ENCODE results near the gene YAF2.

The YAF2 gene, protein sequence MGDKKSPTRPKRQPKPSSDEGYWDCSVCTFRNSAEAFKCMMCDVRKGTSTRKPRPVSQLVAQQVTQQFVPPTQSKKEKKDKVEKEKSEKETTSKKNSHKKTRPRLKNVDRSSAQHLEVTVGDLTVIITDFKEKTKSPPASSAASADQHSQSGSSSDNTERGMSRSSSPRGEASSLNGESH

DNA sequence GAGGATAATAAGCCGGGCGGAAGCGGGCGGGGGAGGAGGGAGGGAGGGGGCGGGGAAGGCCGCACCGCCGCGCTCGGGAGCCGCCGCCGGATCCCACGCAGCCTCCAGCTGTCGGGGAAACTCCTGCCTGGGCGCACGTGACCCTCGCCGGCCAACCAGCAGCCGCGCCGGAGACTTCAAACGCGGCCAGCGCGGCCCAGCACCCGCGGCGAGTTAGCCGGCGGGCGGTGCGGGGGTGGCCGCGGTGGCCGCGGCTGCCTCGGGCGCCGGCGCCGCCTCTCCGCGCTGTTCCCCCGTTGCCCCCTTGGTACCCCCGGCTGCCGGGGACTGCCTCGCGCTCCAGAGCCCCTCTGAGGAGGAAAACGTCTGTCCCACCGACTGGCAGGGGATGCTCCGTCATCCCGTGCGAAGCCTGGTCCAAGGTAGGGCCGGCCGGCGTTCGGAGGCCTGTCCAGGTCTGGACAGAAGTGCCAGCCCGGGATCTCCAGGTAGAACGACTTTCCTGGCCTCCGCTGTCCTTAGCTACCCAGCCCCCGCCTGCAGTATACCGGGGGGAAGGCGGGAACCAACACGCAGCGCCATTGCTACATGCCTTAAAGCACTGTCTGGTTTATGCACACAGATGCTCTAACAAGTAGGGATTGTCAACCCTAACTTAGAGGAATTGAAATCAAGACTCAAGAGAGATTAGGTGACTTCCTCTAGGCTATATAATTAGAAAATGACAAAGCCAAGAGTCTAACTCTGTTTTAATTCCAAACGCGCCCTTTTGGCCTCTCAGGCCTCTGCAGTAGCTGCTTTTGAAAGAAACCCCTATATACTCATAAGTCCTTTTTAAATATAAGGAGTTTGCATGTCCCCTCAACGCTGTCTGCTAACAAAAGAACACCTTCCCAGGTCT is at the start of gene YAF2:
YAF2 (minus strand) TSS at position 9 of the 901 bp plus-strand sequence. CDS start 68 bp downstream, outside the sequence.
- DNase-seq: peak; percentile 59

DNA sequence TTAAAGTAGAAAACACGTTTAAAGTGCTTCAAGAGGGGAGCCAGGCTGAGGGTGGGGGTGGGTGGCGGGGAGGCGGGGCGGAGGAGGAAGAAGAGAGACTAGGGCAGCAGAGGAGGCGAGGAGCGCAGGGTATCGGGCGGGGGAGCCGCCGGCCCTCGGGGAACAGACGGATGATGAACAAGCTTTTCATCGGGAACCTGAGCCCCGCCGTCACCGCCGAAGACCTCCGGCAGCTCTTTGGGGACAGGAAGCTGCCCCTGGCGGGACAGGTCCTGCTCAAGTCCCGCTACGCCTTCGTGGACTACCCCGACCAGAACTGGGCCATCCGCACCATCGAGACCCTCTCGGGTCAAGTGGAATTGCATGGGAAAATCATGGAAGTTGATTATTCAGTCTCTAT is 48.7 kb upstream of the YAF2 start:
- no peak for DNase-seq

DNA sequence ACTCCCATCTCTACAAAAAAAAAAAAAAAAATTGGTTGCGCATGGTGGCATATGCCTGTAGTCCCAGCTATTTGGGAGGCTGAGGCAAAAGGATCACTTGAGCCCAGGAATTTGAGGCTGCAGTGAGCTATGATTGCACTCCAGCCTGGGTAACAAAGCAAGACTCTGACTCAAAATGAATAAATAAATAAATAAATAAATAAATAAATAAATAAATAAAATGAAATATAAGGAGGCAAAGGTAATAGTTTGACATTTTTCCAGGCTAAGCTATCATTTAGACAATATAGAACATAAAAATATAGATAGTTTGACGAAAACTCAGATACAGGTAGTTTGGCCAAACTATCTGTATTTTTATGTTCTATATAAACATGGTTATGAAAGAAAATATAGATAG is 47.4 kb upstream of the YAF2 start:
- no peak for DNase-seq

DNA sequence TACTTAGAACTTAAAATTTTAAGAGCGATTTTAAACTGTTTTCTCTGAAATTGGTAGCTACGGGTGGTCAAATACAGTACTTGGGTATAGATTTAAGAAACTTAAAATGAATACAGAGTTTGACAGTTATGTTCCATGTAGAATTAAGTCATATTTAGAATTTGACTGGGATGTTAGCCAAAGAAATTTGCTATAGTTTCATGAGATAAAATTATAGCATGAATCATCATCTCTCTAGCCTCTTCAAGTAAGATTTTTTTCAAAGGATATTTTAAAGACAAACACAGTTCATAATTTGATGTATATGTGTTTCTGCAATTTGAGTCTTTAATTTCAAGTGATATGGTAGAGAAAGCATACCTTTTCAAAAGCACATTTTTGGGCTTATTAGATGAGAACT is 46.8 kb upstream of the YAF2 start:
- DNase-seq: no peak

DNA sequence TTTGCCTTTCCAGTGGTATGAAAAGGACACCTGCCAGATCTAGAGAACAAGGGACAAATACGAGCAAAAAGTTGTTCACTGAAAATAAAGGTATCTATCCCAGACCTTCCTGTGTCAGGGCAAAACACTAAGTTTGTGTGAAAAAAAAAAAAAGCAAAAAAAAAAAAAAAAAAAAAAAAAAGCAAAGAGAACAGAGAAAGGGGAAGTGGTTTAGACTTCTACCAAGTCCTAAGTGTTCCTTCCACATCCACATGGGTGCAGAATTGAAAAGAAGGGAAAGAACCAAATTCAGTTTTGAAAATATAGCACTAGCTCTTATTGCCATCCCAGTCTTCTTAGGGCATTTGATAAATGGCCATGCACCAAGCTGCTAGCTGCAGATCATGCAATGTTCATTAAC is 46.1 kb upstream of the YAF2 start:
- DNase-seq: no peak

DNA sequence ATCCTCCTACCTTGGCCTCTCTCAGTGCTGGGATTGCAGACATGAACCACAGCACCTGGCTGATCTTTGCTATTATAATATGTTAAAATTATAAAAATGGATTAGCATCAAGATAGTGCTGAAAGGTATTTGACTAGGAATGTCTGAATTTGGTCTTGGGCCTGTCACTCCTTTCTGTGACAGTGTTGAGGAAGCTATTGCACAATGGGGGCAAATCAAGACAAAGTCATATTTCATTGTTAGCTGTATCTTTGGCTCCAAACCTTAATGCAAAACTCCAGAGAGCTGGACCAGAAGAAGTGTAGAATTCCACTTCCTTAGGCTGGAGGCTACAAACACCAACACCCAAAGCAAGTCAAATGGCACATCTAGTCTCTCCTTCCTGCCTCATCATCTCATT is 45.7 kb upstream of the YAF2 start:
- DNase-seq: no peak

DNA sequence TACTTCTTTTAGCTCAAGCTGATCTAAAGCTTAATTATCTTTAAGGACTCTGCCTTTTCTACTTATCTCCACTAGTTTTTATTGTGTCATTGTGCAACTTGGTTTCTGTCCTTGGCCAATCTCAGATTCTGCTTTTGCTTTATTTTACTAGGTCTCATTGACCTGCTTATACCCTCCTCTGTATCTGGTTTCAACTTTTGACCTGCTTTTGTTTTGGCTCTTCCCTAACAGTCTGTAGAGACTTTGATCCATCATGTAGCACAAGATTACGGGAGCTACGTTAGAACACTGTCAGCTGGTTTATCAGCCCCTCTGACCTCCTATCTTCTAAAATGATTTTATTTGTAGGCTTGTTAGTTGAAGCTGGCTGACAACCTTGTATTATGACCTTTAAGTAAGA is 44.2 kb upstream of the YAF2 start:
- DNase-seq: no peak

DNA sequence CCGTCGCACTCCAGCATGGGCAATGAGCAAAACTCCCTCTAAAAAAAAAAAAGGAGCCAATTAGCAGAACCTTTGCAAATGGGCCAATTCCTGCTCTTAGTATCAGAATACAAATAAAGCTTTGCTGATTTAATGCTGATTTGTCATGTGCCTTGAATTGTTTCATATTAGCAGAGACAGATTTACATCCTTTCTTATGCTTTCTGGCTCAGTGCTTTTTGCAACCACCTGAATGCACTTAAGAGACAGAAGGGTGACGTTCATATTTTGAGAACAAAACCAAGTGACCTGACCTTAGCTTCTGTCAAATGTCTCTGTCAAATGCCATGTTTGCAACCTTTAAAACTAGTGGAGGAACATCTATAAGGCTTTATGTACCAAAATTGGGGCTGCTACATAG is 43.8 kb upstream of the YAF2 start:
- no peak for DNase-seq

DNA sequence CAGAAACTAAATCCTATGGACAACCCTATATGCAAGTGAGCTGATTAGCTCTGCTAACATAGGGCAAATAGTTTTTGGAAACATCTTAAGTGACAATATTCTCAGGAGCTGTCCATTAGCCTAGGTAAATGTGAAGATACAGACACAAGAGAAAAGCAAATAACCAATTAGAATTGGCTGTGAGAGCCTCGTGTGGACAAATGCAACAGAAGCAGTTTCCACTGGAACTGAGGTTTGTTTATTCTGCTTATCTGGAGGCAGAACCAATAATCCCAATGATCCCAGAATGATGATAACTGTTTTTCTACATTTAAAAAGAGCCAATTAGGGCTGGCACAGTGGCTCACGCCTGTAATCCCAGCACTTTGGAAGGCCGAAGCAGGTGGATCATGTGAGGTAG is 43.2 kb upstream of the YAF2 start:
- no peak for DNase-seq

DNA sequence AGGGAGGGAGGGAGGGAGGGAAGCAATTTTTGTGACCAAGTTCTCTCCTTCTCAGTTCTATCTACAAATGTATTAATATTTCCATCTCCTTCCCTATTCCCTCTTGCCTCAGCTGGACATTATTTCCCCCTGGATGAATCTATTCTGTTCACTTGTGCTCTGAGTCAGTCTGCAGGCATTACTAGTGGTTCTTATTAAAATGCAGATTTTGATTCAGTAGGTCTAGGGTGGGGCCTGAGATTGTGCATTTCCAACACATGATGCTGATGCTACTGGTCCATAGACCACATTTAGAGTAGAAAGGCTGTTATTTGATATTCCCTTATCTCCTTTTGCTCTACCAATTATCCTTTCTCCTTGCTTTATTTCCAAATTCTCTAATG is 40.1 kb upstream of the YAF2 start:
- no peak for DNase-seq

DNA sequence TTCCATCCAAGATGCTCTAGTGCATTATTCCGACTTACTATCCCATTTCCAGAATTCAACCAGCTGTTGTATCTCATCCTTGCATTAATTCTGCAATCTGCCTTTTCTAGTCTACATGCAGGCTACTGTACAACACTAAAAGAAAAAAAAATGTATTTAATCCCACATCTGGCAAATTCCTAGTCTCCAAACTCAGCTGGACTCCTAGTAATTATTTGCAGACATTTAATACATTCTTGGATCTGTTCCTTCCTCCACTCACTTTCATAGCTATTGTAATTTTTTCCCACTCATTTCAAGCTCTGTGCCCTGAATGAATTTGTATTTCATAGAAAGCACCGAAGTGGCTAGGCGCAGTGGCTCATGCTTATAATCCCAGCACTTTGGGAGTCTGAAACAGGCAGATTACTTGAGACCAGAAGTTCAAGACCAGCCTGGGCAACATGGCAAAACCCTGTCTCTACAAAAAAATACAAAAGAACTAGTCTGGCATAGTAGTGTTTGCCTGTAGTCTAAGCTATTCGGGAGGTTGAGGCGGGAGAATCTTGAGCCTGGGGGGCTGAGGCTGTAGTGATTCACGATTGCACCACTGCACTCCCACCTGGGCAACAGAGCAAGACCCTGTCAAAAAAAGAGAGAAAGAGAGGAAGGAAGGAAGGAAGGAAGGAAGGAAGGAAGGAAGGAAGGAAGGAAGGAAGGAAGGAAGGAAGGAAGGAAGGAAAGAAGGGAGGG is 39.5 kb upstream of the YAF2 start:
- DNase-seq: no peak

DNA sequence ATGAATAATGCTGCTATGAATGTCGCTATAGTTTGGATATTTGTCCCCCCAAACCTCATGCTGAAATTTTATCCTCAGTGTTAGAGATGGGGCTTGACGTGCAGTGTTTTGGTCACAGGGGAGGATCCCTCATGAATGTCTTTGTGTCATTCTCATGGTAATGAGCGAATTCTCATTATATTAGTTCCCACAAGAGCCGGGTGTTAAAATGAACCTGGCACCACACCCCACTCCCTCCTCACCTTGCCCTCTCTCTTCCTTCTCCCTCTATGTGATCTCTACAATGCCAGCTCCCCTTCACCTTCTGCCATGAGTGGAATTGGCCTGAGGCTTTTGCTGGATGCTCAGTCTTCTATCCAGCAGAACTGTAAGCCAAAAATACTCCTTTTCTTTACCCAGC is 37.5 kb upstream of the YAF2 start:
- DNase-seq: no peak

DNA sequence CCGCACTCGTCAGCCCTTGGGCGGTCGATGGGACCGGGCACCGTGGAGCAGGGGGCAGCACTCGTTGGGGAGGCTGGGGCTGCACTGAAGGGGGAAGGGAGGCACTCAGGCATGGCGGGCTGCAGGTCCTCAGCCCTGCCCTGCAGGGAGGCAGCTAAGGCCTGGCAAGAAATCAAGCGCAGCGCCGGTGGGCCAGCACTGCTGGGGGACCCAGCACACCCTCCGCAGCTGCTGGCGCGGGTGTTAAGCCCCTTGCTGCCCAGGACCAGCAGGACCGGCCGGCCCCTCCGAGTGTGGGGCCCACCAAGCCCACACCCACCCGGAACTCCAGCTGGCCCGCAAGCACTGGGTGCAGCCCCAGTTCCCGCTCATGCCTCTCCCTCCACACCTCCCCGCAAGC is 35.7 kb upstream of the YAF2 start:
- no peak for DNase-seq

DNA sequence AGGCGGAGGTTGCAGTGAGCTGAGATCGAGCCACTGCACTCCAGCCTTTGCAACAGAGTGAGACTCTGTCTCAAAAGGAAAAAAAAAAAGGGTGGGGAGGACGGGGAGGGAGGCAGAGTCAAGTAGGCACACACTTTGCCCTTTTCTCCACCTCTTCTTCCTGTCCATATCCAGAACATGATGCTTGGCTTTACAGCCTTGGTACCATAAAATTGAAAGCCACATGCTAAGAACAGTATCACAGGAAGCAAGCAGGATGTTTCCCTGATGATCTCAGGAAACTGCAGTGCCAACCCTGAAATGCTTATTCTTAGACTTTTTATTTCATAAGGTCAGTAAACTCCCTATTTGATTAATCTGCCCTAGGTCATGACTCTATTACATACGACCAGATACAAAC is 32.5 kb upstream of the YAF2 start:
- DNase-seq: no peak

DNA sequence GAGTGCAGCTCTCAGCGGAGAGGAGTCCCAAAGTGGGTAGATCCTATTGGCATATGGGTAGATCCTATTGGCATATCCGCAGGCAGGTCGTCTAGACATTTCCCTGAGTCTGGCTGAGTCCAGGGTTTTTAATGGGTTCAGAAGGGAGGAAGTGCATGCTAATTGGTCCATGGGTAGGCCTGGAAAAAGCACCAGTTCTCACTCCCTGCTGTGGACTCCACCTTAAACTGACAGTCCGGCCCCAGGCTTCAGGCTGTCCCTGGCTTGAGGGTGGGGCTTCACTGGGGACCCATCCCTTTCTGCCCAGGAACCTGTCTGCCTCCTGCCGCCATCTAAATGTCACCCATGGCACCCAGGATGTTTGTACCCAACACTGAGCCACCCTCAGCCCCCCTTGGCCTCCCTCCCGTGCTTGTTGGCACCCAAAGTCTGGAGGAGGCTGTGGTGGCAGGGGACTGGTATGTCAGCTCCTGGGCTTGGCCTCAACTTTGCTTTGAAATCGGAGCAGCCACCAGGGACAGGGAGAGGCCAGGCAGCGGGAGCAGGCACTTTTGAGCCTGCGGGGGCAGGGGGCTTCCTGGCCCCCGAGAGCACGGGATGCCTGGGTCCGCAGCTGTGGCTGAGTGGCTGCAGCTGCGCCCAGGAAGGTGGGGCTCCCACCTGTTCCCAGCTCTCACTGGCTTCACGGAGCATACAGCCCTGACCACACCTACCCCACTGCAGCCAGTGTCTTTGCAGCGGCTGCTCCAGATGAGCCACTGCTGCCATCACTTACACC is 29.6 kb upstream of the YAF2 start:
- DNase-seq: no peak

DNA sequence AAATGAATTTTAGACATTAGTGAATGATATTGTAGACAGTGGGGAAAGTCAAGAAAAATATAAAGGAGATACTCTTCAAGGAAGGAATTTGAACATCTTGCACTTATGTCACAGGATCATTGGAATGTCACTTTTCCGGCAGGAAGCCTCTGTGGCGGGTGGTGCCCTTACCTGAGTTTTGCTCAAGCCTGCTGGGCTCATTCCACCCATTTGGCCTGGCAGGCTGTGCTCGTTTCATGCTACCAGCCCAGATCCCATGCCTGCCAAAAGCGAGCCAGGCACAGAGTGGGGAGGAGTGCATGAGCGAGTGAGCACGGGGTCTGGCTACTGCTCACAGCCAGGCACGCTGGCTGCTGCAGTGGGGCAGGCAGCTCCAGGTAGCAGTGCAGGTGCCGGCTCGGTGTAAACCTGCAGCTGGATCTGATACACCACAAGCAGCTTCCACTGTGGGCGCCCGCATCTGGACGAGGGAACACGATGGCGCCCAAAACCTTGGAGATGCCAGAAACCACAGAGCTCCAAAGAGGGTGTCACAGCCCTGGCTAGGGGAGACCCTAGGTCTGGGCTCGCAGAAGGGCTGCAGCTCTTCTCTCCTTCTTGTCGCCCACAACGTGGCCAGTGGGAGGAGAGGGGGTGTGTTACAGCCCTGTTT is 28.7 kb upstream of the YAF2 start:
- no peak for DNase-seq

DNA sequence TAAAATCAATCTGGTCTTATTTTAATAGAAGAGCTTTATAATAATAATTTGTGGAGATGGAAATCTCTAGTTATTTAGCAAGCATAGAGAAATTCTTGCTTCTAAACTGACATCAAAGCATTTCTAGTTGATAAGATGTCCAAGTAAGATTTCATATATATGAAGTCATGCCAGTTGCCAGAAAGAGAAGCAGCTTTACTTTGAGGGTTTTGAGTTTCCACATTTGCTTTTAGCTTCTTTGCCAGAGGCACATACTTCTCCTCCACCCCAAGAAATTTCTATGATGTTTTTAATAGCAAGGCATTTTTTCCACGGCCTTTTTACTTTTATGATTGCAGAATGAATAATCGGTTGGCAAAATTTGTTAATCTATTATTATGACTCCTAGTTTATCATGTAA is 24.2 kb upstream of the YAF2 start:
- no peak for DNase-seq

DNA sequence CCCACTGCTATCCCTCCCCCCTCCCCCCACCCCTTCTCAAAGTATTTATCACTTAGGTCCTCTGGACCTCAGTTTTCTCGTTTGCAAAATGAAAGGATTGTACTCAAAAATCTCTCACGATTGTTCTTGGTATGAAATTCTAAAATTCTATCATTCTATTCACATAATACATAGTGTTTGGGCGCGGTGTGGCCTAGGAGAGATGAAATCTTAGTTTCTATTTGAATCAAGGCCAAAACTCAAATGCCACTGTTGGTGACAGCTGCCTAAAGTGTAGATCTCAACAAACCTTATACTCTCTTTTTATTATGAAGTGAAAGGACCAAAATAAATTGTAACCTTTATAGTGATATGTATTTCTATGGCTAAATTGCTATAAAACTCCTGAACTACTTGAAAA is 23.7 kb upstream of the YAF2 start:
- no peak for DNase-seq

DNA sequence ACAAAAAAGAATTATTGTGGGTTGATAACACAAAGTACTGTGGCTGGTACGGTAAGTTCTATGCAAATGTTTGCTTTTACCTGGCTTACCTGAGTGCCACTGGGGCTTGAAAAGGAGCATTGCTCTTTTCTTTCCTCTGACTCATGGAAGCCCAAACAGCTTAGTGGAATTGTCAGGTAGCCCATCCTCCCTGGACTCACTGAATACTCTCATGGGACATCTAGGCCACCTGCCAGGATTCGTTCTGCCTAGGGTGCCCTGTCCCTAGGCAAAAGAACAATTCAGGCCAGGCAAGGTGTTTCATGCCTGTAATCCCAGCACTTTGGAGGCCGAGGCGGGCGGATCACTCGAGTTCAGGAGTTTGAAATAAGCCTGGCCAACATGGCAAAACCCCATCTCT is 22.5 kb upstream of the YAF2 start:
- peak; percentile 10 for DNase-seq

DNA sequence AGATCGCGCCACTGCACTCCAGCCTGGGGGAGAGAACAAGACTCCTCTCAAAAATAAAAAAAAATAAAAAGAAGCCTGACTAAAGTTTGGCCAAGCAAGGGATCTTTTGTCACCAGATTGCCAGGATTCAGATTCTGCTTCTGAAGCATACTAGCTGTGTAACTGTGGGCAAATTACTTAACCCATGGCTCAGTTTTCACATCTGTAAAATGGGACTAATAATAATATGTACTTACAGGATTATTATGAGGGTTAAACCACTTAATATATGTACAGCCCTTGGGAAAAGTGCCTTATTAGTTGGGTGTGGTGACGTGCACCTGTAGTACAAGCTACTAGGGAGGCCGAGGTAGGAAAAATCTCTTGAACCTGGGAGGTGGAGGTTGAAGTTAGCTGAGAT is 21.7 kb upstream of the YAF2 start:
- DNase-seq: no peak

DNA sequence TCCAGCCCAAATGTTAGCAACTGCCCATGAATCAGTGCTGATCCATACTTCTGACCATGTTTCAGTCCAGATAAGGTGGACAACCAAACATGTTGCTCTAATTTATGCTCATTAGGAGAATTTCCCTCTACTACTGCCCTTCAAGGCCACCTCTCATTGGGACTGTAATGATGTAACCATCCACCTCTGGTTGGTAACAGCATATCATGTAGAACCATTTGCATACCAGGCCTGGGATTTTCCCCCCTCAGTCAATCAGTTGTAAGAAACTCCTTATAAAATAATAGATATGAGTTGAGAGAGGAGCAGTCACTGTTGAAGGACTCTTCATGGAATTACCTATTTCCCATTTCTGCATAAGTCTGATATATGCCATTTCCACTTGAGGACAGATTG is 17.8 kb upstream of the YAF2 start:
- DNase-seq: no peak

DNA sequence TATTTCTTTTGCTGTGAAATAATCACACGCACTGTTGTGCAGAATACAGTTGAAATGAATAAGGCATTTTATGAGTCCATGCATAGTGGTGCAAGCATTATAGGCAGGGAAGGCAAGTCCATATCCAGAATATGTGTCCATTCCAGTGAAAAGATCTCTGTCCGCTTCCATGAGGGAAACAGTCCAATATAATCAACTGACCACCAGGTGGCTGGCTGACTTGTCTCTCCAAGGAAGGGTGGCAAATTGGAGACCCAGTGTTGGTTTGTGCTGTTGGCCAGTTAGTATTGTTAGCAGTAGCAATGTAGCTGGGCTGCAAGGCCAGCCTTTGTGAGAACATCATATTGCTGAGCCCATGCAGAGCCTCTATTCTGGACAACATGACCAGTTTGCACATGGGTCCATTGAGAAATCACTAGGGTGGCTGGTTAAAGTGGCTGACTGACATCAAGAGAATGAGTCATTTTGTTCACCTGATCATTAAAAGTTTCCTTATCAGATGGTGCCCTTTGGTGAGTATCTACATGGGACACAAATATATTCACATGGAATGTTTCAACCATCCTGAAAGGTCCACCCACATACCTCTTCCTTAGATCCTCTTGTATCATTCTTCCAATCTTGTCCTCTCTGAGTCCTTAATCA is 17.3 kb upstream of the YAF2 start:
- no peak for DNase-seq

All from DMS153 (cell line).